Body of pancreas (tissue), 4 donors: ENCODE data around the gene KTN1. TPM values are rescaled to one million over a fixed set of nuclear protein-coding genes. Genes with fewer than 3 reads are reported as not detected.
A peak's percentile ranks its signal among the peaks of the same experiment; 100 is the strongest.

ENCODE experiments used
- ATAC-seq: fragments of 150-250 bp; one replicate; pipeline ENCODE4 v1.9.1; 2016
- DNase-seq, 4 donors: peaks; one replicate each; pipeline ENCODE4 v3.0.0-alpha.2; 2019
- H3K27ac ChIP-seq, 4 donors: fragments of 200-600 bp; sonication (generic); 1 replicate in 3 of 4; 2 replicates in 1 of 4; pipeline versions ENCODE4 v1.5.1 to v1.6.1; 2016 to 2019; ENCODE audit warnings: mild to moderate bottlenecking in 1 of 4, mixed read lengths in 1 of 4, moderate library complexity in 1 of 4
- H3K27me3 ChIP-seq, 2 donors: fragments of 200-600 bp; sonication (generic); one replicate each; pipeline ENCODE4 v1.6.0; 2016; ENCODE audit warnings: mild to moderate bottlenecking in 1 of 2
- H3K36me3 ChIP-seq, 2 donors: fragments of 200-600 bp; sonication (generic); replicated peaks in 1 of 2; 2 replicates each; pipeline ENCODE4 v1.5.1; 2016; ENCODE audit warnings: low read depth in 2 of 2; ENCODE audit not compliant: insufficient read depth in 1 of 2
- H3K4me1 ChIP-seq: fragments of 200-600 bp; sonication (generic); one replicate; pipeline ENCODE4 v1.6.0; 2016
- H3K4me3 ChIP-seq, 2 donors: fragments of 200-600 bp; sonication (generic); 1 replicate in 1 of 2; 2 replicates in 1 of 2; pipeline ENCODE4 v1.5.1; 2016 to 2019
- H3K9me3 ChIP-seq, 3 donors: fragments of 200-600 bp; sonication (generic); 1 replicate in 2 of 3; 2 replicates in 1 of 3; pipeline ENCODE4 v1.5.1; 2016
- CTCF ChIP-seq, 7 experiments: fragments of 450-650 bp in 4 of 7; fragments of 200-600 bp in 3 of 7; sonication (generic) in 3 of 7; IDR thresholded peaks; one replicate each; pipeline ENCODE4 v1.5.1; 2016 to 2019; ENCODE audit warnings: antibody characterized with exemption in 7 of 7
- POLR2A ChIP-seq, 3 donors: fragments of 450-650 bp; IDR thresholded peaks; one replicate each; pipeline ENCODE4 v1.6.1; 2016; ENCODE audit warnings: antibody characterized with exemption in 3 of 3, mild to moderate bottlenecking in 2 of 3
- WGBS, 2 donors: methylation state at CpG; one replicate each; pipeline ENCODE4 v1.1.5; 2017; 5-methylcytosine and 5-hydroxymethylcytosine counted together
- intact Hi-C: fragments of 100-400 bp; cut with DNase I; formaldehyde crosslinking; loops from one replicate; pipeline ENCODE4 v1.15.1; 2023
- total RNA-seq, 2 donors: library from RNA; depleted of rRNA; stranded (reverse); fragments of >200 nt; gene quantifications; one replicate each; pipeline ENCODE4 v1.1.0, GENCODE V29; 2016

KTN1 gene
- total RNA-seq, 2 donors from 2014 or later = 57.0 to 91.8 TPM

- ATAC-seq = no peak
- Histone ChIP-seq H3K27me3 (no peaks in the 10 kb centered on the region), H3K4me1 (no peaks in the 10 kb centered on the region), H3K9me3 (no peaks in the 10 kb centered on the region), H3K27ac (no peak overlapping the region), H3K36me3 (no peaks in the 10 kb centered on the region), H3K4me3 (no peak overlapping the region)
- no peak for DNase-seq
- WGBS, 2 donors = 86 to 89% methylated on average over 7 of the region's 7 CpGs
- intact Hi-C loops = no loop called here
- no peak for TF ChIP-seq CTCF (IDR thresholded peaks at IDR 0.05)
- no peak for TF ChIP-seq POLR2A (IDR thresholded peaks at IDR 0.05)
Measured at GRCh38 chr14:55571125-55571889, 8.7 kb upstream of the KTN1 start.

GRCh38 chr14:55572578-55572977 lies 7.4 kb upstream of the KTN1 start:
- Histone ChIP-seq H3K9me3 (no peaks in the 10 kb centered on the region), H3K4me3 (no peak overlapping the region), H3K27me3 (no peaks in the 10 kb centered on the region), H3K4me1 (no peaks in the 10 kb centered on the region), H3K36me3 (no peaks in the 10 kb centered on the region), H3K27ac (no peak overlapping the region)
- DNase-seq (peak; percentile 8 to 51 (median 32)), ATAC-seq (no peak)
- whole genome bisulfite sequencing, 2 donors = 45 to 46% methylated on average over 4 of the region's 4 CpGs
- intact Hi-C loops = no loop called here
- no peak for TF ChIP-seq CTCF (IDR thresholded peaks at IDR 0.05)
- no peak for TF ChIP-seq POLR2A (IDR thresholded peaks at IDR 0.05)

GRCh38 chr14:55574988-55575387 lies 5.0 kb upstream of the KTN1 start:
- Histone ChIP-seq H3K36me3 (no peaks in the 10 kb centered on the region), H3K27ac (no peak overlapping the region), H3K9me3 (no peaks in the 10 kb centered on the region), H3K4me3 (no peak overlapping the region), H3K27me3 (no peaks in the 10 kb centered on the region), H3K4me1 (peaks cover 7% of the 10 kb centered on the region)
- no peak for TF ChIP-seq POLR2A (IDR thresholded peaks at IDR 0.05)
- TF ChIP-seq CTCF (IDR thresholded peaks at IDR 0.05) = no peak
- 82 to 85% methylated on average over 7 of the region's 7 CpGs for WGBS, 2 donors
- intact Hi-C loops = no loop called here
- DNase-seq (no peak), ATAC-seq (no peak)

GRCh38 chr14:55577229-55577628 lies 2.8 kb upstream of the KTN1 start:
- peaks cover 14% of the 10 kb centered on the region for H3K4me1 ChIP-seq
- H3K27me3 ChIP-seq = no peaks in the 10 kb centered on the region
- TF ChIP-seq POLR2A (IDR thresholded peaks at IDR 0.05) (no peak), CTCF (IDR thresholded peaks at IDR 0.05) (no peak)
- ATAC-seq = no peak
- intact Hi-C loops = no loop called here
- no peak overlapping the region for H3K4me3 ChIP-seq
- no peak overlapping the region for H3K27ac ChIP-seq
- DNase-seq = no peak
- WGBS, 2 donors = 90 to 95% methylated on average over 4 of the region's 4 CpGs
- H3K9me3 ChIP-seq = no peaks in the 10 kb centered on the region
- no peaks in the 10 kb centered on the region for H3K36me3 ChIP-seq

GRCh38 chr14:55578511-55578910 lies 1.5 kb upstream of the KTN1 start:
- Histone ChIP-seq H3K4me3 (no peak overlapping the region), H3K4me1 (peaks cover 23% of the 10 kb centered on the region), H3K9me3 (no peaks in the 10 kb centered on the region), H3K27me3 (no peaks in the 10 kb centered on the region), H3K27ac (peak overlapping the region in 1 of 4 donors; percentile 91), H3K36me3 (no peaks in the 10 kb centered on the region)
- intact Hi-C loops = no loop called here
- TF ChIP-seq CTCF (IDR thresholded peaks at IDR 0.05) (no peak), POLR2A (IDR thresholded peaks at IDR 0.05) (no peak)
- ATAC-seq (no peak), DNase-seq (no peak)
- WGBS, 2 donors = 79 to 81% methylated on average over 8 of the region's 8 CpGs
